Coronary artery (tissue), 2 donors: ENCODE measurements around the gene FBXL7.

Source experiments
- DNase-seq: peaks from one replicate; pipeline ENCODE4 v3.0.0-alpha.2; 2017; ENCODE audit warnings: low spot score
- H3K27ac ChIP-seq, 2 donors: fragments of 200-600 bp; sonication (generic); one replicate each; pipeline ENCODE4 v1.5.1; 2016 to 2019
- H3K4me3 ChIP-seq: fragments of 200-600 bp; sonication (generic); 2 replicates; pipeline ENCODE4 v1.5.1; 2016; ENCODE audit warnings: mild to moderate bottlenecking, moderate library complexity
- CTCF ChIP-seq: fragments of 200-600 bp; sonication (generic); IDR thresholded peaks from one replicate; pipeline ENCODE4 v1.5.1; 2019; ENCODE audit warnings: antibody characterized with exemption

The FBXL7 gene

GRCh38 chr5:15483351-15484097, 16.5 kb upstream of the FBXL7 start:
- TF ChIP-seq CTCF: no peak
- Histone ChIP-seq H3K4me3 (no peak overlapping the region), H3K27ac (no peak overlapping the region)
- no peak for DNase-seq

GRCh38 chr5:15487228-15487627, 12.8 kb upstream of the FBXL7 start:
- H3K4me3 ChIP-seq: no peak overlapping the region
- DNase-seq: no peak
- no peak for TF ChIP-seq CTCF
- H3K27ac ChIP-seq: no peak overlapping the region

- H3K4me3 ChIP-seq: no peak overlapping the region
- H3K27ac ChIP-seq: no peak overlapping the region
- no peak for TF ChIP-seq CTCF
- no peak for DNase-seq
Measured at GRCh38 chr5:15489571-15490235, 10.3 kb upstream of the FBXL7 start.

GRCh38 chr5:15492545-15492944, 7.4 kb upstream of the FBXL7 start:
- DNase-seq: no peak
- TF ChIP-seq CTCF: no peak
- no peak overlapping the region for H3K4me3 ChIP-seq
- H3K27ac ChIP-seq: no peak overlapping the region

GRCh38 chr5:15493501-15493900, 6.5 kb upstream of the FBXL7 start:
- DNase-seq: no peak
- Histone ChIP-seq H3K27ac (no peak overlapping the region), H3K4me3 (no peak overlapping the region)
- no peak for TF ChIP-seq CTCF

GRCh38 chr5:15495026-15495425, 5.0 kb upstream of the FBXL7 start:
- TF ChIP-seq CTCF: no peak
- DNase-seq: no peak
- no peak overlapping the region for H3K4me3 ChIP-seq
- no peak overlapping the region for H3K27ac ChIP-seq

- no peak for DNase-seq
- Histone ChIP-seq H3K4me3 (no peak overlapping the region), H3K27ac (no peak overlapping the region)
- TF ChIP-seq CTCF: no peak
Measured at GRCh38 chr5:15496886-15497285, 3.1 kb upstream of the FBXL7 start.
